GM18868 (cell line): Measurements from ENCODE around the gene DOCK10.

Experiments
- ATAC-seq: cut with Tn5 transposase; IDR thresholded peaks from one replicate; pipeline ENCODE4 v1.9.1; 2021; ENCODE audit warnings: mild to moderate bottlenecking, moderate library complexity; ENCODE audit not compliant: unreplicated experiment

The DOCK10 gene

DNA sequence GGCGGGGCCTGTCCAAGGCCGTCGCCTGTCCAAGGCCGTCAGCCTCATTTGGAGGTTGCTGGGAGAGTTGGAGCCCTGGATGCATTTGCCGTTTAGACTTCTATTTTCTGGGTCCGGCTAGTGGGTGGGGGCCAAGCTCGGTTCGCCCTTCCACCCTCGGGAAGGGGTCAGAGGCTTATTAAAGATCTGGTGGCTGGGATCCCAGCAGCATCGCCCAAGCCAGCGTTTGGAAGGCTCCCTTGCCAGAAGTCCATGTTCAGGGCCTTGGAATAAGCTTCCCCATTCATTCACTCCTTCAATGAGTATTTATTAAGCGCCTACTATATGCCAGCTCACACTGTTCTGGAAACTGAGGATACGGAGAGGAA, 516 bp upstream of the DOCK10 start:
- no peak for ATAC-seq

DNA sequence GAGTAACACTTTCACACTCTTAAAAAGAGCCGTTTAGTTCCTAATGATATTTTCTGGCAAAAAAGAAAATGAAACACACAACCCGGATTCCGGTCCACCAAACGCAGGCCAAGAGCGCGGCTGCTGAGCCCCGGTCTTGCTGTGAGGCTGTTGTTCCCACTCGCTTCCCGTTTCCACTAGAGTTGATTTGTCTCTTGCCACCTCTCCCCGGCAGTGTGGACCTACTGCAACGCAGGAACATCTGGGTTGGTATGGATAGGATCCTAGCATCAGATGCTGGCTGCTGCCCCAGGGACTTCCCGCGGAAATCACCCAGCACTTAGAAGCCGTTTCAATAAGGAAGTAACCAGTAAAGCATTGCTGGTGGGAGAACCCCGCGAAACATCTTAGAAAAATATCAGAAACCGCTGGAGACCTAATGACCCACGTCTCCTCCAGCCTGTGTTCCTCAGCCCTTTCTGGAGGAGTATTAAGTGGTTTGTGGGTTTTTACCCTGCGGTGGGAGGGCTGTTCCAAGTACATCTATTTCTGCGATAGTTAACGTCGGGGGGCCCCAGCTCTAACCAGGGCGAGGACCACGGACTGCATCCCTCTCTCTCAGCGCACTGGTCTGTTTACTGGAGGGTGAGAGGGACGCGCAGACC, 939 bp downstream of the DOCK10 start:
- ATAC-seq: peak; percentile 58

DNA sequence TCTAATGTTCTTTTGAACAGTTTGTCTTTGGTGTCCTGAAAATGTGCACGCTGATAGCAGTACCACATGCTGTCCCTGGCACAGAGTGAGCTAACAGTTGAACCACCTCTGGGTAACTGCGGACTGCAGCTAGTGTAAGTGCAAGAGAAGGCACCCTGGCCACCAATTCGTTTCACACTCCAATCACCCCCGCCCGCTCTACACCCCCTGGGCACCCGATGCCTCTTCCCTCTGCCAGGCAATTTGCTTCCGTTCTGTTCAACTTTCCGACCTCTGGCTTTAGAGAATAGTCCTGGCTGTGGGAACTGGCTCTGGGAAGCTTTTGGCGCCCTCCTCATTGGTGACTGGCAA, 1.4 kb downstream of the DOCK10 start:
- ATAC-seq: peak; percentile 16

DNA sequence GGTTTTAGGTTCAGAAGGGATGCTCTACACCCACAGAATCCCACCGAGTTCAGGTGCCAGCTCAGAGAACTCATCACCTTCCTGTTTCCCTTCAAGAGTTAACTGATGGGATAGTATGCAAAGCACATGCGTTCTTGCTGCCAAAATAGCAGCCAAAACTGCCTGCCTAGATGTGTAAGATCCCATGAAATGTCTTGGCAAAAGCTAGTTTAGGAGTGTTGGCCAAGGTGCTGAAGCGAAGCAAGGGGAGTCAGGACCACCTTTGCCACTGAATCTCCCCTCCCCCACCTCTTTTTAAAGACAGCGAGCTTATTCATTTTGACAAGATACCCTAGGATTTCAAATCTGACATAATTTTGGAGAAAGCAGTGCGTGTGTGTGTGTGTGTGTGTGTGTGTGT, 2.1 kb downstream of the DOCK10 start:
- no peak for ATAC-seq

DNA sequence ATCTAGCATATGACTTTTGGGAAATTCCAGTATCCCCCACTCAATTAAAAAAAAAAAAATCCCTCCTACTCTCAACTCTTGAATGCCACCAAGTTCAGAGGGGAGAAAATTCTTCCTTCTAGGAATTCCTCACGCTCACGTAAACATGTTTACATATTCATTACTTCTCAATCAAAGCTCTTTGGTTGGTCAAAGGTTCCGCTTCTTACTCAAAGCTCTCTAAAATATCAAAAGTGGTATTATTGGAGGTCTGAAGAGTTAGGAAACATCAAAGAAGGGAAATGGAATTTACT, 4.1 kb downstream of the DOCK10 start:
- ATAC-seq: no peak

DNA sequence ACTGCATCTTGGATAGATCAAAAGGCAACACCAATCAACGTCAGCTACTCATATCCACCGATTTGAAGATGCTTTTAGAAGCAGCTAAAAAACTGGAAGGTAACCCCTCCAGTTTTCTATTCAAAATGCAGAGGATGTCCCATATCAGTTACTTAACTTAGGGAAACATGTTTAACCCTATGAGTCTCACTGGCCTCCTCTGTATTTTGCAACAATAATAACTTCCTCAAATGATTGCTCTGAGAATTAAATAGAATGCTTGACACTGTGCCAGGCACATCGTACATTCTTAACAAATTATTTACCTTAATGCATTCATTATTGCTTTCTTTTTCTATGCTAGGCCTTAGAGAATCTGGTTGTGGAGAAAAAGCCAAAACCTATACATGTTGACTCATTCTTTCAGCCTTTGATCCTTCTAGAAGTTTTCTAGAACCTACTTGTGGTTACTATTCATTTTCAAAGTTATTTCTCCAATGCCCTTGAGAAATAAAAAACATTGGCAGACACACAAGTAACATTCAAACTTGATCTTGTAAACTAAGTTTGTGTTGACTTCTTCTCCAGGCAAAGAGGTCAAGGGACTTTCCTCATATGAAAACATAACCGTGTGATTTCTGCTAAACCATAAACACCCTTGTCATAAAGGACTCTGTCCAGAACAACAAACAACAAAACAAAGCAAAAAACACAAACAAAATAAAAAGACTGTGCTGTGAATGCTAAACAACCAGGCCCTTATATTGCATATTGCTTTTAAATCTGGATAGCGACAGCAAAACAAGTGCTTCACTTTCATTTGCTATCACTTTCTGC, 4.6 kb downstream of the DOCK10 start:
- no peak for ATAC-seq

DNA sequence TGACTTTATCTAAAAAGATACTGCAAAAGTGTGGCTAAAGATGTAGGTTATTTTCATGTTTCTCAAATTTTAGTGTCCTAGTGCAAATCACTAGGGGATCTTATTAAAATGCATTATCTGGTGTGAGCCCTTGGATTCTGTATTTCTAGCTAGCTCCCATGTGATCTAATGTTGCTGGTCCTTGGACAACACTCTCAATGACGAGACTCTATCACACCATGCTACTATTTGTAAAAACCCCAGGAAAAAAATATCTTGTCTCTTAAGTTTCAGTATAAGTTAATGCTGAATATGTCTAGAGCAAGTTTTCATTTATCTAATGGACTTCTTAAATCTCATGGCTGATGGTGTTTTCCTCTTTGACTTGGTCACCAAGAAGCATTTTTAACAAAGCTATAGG, 5.8 kb downstream of the DOCK10 start:
- no peak for ATAC-seq

DNA sequence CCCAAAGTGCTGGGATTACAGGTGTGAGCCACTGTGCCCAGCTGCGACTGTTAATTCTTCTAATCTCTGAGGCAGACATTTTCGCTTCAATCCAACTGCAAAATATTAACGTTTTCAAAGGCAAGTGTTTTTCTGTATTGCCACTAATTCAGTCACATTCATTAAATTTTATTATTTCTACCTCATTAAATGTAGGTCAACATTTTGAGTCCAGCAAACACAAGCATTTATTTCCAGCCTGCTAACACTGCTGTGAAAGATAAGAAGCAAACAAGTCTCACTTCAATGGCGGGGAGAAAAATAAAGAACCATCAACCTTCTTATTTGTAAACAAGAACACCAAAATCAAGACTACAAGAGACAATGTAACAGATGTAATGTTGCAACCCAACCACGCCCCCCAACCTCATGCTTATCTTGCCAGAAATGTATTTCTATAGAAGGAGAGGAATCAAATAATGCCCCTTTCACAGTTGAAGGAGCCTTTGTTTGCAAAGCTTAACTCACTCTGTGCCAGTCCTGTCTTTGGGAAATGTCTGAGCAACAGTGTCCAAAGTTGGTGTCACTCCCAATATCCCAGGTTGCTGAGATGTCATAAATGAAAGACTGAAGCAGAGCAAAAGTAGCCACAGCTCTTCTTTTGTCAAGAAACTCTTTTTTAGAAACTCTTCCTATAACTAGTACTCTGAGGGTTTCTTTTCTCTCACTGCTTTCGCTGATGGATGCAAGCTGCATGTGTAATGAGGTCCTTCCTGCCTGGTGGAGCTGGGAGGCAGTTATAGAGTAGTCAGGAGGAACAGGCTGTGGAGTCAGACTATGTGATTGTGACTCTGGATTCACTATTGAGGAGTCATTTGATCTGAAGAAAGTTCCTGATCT, 8.6 kb downstream of the DOCK10 start:
- ATAC-seq: no peak

DNA sequence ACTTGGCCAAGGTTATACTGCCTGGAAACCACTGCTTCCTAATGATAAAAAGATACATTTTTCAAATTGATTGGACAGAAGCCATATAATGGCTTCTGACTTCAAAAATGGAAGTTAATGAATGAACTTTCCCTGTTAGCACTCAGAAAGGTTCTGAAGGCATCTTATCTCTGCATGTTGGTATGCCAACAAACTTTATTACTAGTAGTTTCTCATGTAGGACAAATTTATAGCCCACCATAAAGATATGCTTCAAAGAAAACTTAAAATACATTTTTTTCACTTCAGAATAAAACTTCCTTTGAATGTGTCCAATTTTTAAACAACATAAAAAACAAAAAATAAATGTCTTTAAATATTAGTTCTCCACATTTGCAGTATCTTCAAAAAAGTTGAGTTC, 10.0 kb downstream of the DOCK10 start:
- ATAC-seq: no peak

DNA sequence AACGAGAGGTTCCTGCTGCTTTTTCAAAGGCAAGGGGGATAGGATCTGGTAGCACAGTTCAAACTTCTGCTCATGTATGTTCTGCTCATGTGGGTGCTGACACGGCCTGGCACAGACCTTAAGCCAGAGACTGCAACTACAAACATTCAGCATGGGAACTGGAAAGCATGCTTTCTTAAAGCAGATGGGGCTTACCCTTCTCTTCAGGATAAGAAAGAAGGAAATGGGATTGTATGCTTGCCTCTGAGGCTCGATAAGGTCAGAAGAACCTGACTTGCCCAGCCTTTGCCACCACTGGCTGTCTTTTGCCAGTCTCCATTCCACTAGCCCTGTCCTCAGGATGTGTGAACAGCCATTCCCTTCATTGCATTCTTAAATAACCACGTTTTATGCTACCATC, 10.7 kb downstream of the DOCK10 start:
- ATAC-seq: peak; percentile 67

DNA sequence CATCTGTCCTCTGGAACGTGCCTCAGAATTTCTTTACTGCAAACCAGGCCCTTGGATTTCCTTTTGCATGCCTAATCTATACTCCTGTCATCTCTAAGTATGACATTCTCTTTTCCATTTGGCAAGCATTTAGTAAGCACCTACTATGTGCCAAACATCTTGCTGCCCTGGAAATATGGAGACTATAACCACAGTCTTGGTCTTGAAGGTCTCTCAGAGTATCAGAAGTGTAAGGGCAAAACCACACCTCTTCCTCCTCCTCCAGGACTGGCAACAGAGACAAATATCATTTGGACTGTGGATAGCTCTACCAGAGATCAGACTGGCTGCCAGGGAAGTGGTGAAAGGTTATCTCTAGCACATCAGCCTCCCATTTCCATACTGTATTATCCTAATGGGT, 11.4 kb downstream of the DOCK10 start:
- no peak for ATAC-seq

DNA sequence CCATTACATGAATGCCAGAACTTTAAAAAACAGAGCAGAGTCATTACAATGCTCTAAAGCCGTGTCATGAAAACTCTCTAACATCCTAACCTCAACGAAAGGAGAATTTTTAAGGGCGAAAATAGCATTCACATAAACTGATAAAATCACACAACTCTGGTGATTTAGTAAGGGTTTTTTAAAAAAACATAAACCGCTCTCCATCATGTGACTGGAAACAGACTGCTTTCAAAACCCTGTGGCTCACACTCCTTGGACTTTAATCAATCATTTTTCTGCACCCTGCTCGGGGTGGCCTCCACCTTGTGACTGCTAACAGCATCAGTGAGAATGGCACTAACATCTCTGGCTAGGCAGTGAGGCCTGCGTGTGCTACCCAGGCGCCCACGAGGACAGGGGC, 12.1 kb downstream of the DOCK10 start:
- ATAC-seq: no peak

DNA sequence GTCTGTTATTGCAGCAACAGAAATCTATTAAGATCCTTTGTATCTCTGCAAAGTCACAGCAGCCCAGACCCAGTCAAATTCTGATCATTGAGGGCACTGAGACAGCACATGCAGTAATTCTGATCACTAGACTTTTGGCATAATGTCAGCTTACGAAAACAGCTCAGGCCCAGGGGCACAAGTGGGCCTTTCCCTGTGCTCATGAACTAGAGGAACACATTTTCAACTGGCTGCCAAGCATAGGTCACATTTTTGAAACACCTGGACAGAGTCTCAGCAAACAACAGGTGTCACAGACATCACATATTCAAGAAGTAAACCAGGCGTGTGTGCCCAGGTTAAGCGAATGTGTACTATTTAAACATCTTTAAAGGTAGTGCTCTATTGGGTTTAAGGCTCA, 13.7 kb downstream of the DOCK10 start:
- no peak for ATAC-seq

DNA sequence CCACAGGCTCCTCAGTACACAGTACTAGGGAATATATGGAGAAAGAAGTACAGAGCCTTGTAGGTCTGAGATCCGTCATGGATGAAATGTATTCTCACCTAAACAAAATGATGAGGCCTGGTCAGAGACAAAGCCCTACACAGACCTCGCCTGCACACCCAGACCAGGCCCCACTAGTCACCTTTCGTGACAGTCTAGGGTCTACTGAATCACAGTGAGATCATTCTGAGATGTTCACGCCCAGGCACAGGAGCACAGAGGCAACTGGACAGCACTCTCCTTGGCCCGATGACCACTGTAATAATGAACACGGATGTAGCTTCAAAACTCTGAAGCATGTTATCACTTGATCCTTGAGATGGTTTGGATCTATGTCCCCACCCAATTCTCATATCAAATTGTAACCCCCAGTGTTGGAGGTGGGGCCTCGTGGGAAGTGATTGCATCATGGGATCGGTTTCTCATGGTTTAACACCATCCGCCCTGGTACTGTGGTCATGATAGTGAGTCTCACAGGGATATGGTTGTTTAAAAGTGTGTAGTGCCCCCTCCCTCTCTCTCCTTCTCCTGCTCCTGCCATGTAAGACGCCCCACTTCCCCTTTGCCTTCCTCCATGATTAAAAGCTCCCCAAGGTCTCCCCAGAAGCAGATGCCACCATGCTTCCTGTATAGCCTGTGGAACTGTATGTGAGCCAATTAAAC, 15.1 kb downstream of the DOCK10 start:
- no peak for ATAC-seq

DNA sequence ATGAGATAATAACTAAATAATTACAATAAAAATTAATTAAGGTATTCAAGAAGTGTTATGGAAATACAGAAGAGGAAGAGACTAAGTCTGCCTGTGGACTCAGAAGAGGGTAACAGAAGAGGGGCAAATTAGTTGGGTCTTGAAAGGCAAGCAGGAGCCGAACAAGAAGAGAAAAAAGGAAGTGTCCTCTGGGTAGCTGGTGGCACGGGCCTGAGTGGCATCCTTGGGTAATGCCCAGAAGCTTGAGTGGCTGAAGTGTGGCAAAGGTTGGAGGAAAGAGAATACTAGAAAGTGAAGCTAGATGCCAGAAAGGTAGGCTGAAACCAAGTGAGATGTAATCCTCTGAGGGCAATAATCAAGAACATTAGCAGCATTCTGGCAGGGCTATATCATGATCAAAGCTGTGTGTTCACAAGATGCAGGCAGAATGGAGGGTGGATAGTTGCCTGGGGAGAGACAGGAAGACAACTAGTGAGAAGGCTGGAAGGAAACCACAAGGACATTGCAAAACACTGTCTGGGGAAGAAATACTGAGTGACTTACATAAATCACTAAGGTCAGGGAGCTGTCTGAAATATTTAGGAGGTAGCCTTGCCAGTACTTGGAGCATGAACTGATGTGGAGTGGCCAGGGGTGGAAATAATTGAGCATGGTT, 16.2 kb downstream of the DOCK10 start:
- ATAC-seq: peak; percentile 42

DNA sequence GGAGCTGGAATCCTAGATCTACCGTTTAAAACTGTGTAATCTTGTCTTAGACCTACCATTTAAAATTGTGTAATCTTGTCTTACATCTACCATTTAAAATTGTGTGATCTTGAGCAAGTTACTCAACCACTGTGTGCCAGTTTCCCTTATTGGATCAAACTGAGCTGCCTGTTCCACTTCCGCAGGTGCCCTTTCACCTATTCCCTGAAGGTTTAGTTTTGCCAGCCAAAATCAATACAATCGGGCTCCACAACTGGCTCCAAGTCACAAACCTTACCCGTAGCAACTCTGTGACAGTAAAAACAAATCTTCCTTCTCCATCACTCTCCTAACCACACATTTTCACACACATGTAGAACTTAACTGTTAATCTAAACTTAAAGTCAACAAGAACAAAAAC, 20.1 kb downstream of the DOCK10 start:
- no peak for ATAC-seq

DNA sequence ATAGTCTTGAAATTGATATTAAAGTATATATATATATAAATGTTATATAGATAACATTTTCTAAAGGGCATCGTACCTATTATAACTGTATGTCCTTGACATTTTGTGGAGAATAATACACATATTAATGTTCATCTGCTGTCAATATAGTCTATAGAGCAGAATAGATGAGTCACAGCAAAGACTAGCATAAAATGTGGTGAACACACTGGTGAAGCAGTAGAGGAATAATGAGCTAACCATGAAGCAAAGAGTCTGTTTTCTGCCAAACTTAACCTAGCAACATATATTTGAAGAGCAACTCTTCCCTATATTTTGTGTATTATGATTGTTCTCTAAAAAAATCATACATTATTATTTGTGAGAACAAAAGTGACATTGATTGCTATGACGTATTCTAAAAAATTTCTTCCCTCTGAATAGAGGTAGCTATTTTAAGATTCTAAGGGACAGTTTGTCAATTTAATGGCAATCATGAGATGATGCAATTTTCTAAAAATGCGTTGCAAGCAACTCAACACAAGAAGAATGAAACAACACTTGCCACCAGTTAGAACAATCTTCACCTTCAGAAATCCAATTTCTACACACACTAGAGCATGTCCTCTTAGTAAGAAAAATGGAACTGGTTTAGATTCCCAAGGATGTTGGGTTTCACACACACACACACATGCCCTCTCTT, 22.0 kb downstream of the DOCK10 start:
- peak; percentile 52 for ATAC-seq

DNA sequence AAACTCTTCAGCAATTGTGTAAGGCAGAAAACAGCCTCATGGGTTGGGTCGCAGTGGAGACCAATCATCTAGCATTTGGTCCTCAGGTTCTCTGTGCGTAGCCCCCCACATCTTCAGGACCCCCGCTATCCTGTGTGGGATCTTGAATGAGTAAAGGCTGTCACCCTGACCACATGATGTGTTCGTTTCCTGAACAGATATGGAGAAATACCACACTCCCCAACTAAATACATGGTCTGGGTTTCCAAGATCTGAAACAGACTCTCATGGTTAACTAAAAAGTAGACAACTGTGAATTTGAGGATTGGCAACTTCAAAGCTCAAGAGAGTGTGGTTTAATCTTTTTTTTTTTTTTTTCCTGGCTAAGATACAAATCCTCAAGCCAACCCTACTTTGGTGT, 23.2 kb downstream of the DOCK10 start:
- no peak for ATAC-seq

DNA sequence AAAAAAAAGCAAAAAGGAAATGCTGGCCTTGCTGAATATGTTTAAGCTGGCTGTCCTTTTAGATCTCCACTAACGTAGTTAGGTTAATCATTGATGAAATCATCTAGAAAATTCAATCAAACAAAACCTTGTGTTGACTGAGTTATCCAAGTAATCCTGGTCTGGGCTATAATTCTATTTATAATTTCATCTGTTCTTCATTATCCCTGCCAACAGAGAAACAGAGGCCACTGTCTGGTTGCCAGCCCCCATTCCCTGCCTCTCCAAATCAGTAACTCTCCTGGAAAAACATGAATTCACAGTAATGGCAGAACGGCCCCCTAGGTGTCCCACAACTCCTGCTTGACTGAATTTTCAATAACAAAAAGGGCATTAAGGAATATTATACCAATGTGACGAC, 24.6 kb downstream of the DOCK10 start:
- ATAC-seq: no peak

DNA sequence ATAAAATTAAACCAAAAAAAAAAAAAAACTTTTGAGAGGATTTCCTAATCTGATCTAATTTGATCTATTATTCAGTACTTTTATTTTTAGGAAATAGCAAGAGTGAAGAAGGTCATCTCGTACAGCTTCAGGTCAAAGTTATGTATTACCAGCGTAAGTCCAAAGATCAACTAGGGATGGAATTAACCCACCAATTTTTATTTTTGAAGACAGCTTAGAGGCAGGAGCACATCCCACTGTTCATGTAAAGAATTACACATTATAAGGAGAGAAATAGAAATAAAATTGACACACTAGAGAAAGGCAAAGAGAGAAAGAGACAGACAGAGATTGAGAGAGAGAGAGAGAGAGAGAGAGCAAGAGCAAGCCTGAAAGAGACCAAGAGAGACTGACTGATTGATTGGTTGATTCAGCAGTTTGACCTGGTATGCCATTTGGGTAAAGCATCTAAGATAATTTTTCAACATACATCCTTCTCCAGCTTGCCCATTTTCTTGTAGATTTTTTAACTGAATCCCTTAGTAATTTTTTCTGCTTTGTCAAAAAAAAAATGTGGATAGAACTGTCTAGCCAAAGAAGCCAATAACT, 25.1 kb downstream of the DOCK10 start:
- no peak for ATAC-seq
